Bronchial epithelial cell (primary cell): Measurements from ENCODE around the gene KRTAP10-8. TPM values are rescaled to one million over a fixed set of nuclear protein-coding genes. Genes with fewer than 3 reads are reported as not detected.

Experiments
- DNase-seq: peaks from one replicate; pipeline ENCODE4 v3.0.0-alpha.2; 2010; ENCODE audit warnings: low read depth
- FAIRE-seq: peaks from 2 replicates; lab custom pipeline; 2011; peaks lifted over from hg19 to GRCh38; lab: Jason Lieb, UNC
- H3K27me3 ChIP-seq: 2 replicates; pipeline ENCODE4 v1.5.1; 2011; ENCODE audit warnings: low read length; ENCODE audit not compliant: control insufficient read depth, insufficient read depth
- H3K36me3 ChIP-seq: 2 replicates; pipeline ENCODE4 v1.5.1; 2011; ENCODE audit warnings: low read length; ENCODE audit not compliant: control insufficient read depth, insufficient read depth
- H3K4me3 ChIP-seq: 2 replicates; pipeline ENCODE4 v1.5.1; 2011; ENCODE audit warnings: mild to moderate bottlenecking, low read depth, low read length, control low read depth
- total RNA-seq: library from RNA; depleted of rRNA; stranded (reverse); fragments of >200 nt; gene quantifications from 2 replicates; pipeline ENCODE4 v1.2.1, GENCODE V29; 2014
- TF ChIP-seq, protein P1 (sequence below): IDR thresholded peaks from 2 replicates; pipeline ENCODE4 v1.5.1; 2011; ENCODE audit warnings: mild to moderate bottlenecking, moderate library complexity, low read length, control low read depth, inconsistent platforms; ENCODE audit not compliant: insufficient read depth, severe bottlenecking

KRTAP10-8 gene
- total RNA-seq, 1 donor from 2014 or later: not detected

DNA sequence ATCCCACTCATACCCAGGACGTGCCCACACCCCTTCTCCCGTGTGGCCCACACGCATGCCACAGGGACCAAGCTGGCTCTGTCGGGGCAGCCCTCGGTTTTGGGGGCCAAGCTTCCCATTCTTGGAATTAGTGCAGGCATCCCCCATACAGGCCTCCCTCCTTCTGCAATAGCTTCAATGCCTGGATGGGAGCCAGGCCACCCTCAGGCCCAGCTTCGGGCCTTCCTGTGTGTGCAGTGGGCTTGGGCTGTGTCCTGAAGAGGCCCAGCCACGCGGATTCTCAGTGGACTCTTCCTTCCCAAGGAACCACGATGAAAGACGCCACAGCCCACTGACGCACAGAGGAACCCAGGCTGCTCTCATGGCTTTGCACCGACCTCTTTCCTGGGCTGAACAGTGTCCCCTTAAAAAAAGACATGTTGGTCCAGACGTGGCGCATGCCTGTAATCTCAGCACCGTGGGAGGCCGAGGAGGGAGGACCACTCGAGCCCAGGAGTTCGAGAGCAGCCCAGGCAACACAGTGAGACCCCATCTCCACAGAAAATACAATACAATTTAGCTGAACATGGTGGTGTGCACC lies 37.7 kb downstream of the KRTAP10-8 start:
- FAIRE-seq (no peak), DNase-seq (no peak)
- Histone ChIP-seq H3K27me3 (no peaks in the 10 kb centered on the region), H3K36me3 (no peaks in the 10 kb centered on the region), H3K4me3 (no peak overlapping the region)
- TF ChIP-seq, protein P1, sequence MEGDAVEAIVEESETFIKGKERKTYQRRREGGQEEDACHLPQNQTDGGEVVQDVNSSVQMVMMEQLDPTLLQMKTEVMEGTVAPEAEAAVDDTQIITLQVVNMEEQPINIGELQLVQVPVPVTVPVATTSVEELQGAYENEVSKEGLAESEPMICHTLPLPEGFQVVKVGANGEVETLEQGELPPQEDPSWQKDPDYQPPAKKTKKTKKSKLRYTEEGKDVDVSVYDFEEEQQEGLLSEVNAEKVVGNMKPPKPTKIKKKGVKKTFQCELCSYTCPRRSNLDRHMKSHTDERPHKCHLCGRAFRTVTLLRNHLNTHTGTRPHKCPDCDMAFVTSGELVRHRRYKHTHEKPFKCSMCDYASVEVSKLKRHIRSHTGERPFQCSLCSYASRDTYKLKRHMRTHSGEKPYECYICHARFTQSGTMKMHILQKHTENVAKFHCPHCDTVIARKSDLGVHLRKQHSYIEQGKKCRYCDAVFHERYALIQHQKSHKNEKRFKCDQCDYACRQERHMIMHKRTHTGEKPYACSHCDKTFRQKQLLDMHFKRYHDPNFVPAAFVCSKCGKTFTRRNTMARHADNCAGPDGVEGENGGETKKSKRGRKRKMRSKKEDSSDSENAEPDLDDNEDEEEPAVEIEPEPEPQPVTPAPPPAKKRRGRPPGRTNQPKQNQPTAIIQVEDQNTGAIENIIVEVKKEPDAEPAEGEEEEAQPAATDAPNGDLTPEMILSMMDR: no peak

DNA sequence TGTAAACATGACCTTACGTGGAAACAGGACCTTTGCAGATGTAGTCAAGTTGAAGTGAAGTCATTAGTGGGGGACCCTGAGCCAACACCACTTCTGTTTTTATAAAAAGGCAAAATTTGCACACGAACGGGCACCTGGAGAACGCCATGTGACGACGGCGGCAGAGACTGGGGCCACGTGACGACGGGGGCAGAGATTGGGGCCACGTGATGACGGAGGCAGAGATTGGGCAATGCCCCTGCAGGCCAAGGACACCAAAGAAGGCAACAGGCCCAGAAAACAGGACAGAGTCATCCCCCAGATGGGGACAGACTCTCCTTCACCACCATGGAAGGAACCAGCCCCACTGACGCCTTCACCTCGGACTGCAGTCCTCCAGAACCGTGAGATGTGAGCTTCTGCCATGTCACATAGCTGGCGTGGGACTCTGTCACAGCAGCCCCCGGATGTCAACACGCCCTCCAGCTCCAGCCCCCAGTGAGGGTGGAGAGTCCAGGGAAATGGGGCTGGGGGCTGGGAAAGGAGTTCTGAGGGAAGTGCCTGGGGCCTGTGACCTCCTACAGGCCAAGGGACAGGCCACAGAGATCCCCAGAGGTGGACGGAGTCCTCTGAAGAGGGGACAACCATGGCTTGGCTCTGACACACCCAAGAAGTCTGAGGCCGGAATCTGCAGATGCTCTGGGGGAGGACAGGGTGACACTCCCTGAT lies 38.5 kb downstream of the KRTAP10-8 start:
- TF ChIP-seq, protein P1: no peak
- no peak for FAIRE-seq
- DNase-seq: no peak
- Histone ChIP-seq H3K36me3 (no peaks in the 10 kb centered on the region), H3K4me3 (no peak overlapping the region), H3K27me3 (no peaks in the 10 kb centered on the region)

DNA sequence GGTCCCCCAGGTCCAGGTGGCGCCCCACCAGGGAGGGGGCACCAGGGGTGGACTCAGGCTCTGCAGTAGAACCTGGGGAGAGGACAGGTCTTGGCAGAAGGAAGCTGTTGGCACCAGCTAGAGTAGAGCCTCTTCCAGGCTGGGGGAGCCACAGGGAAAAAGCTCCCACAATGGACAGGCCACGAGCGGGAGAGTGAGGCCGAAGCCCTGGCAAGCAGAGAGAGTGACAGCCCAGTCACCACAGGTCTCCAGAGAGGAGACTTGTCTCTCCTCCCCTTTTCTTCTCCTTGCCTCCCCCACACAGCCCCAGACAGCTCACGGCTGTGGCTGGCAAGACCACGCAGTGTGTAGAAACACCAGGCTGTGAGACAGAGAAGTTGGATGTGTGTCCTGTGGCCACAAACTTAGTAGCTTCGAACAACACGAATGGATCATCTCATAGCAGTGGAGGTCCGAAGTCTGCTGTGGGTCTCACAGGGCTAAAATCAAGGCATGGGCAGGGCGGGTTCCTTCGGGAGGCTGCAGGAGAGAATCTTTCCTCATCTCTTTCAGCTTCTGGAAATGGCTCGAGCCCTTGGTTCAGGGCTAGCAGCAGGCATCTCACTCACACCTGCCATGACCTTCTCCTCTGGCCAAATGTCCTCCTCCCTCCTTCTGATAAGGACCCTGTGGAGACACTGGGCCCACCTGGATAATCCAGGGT lies 39.2 kb downstream of the KRTAP10-8 start:
- TF ChIP-seq, protein P1: no peak
- no peaks in the 10 kb centered on the region for H3K27me3 ChIP-seq

DNA sequence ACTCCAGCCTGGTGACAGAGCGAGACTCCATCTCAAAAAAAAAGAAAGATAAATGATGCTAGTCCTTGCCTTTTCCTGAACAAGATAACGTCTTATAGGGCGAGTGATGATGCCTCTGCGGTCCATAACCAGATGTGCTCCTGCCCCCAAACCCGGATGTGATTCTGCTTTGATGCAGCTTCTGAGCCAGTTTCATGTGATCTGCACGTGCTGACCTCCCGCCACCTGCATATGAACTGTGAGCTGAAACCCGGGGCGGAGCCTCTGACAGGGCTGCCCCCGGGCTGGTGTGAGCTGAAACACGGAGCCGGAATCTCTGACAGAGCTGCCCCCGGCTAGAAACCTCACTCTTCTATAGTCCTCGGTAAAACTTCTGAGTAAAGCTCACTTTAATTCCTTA lies 41.2 kb downstream of the KRTAP10-8 start:
- FAIRE-seq (no peak), DNase-seq (no peak)
- no peaks in the 10 kb centered on the region for H3K36me3 ChIP-seq
- TF ChIP-seq, protein P1: no peak
- H3K4me3 ChIP-seq: no peak overlapping the region
- H3K27me3 ChIP-seq: no peaks in the 10 kb centered on the region

More for the DNA sequence above, 39.2 kb downstream of the KRTAP10-8 start:
- Histone ChIP-seq H3K36me3 (no peaks in the 10 kb centered on the region), H3K4me3 (no peak overlapping the region)
- FAIRE-seq: peak; percentile 36
- DNase-seq: no peak

DNA sequence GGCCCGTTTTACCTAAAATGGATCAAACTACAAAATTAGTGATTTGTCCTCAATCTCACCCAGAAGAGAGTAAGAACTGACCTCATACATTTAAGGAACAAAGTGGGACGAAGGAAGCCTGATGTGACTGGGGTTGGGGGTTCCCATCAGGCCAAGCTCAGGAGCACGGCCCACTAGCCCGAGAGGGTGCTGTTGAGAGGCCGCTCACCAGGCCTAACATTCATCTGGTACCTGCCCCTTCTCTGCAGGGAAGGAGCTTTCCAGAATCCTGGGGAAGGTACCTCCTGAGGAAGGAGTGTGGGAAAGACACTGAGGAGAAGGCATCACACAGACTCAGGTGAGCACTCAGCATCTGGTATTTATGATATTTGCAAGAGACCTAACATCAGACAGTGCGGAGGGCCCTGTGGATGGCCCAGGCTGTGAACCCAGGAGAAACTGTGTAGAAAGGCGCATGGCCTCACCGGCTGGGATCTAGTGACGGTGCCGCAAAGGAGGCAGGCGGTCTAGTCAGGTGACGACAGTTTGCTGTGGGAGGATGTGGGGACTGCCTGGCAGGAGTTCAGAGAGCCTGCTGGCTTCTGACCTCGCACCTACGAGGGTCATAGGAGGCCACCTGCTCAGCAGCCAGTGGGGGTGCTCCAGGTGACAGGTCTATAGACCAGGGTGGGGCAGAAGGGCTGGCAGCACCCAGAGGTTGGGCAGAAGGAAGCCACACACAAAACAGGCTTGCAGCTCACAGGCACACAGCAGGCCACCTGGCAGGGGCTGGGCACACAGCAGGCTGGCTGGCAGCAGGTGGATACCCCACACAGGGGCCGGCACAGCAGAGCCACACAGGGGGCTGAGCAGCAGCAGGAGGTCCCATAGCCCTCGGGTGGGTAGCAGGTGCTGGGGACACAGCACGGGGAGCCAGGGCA lies 42.0 kb downstream of the KRTAP10-8 start:
- DNase-seq (no peak), FAIRE-seq (peak; percentile 50)
- Histone ChIP-seq H3K36me3 (no peaks in the 10 kb centered on the region), H3K4me3 (no peak overlapping the region), H3K27me3 (no peaks in the 10 kb centered on the region)
- TF ChIP-seq, protein P1: no peak
